Stimulated activated CD4-positive, alpha-beta T cell treated with anti-CD3 and anti-CD28 coated beads, TNF-alpha, amount 100 ng/mL, for 24 hours (primary cell): ENCODE measurements around the gene RAB31.
A peak's percentile ranks its signal among the peaks of the same experiment; 100 is the strongest.
"Not testable (repeated sequence)": the region's sequence is repeated elsewhere in the genome, so short reads cannot be mapped to it uniquely, and the experiment has no call there.

ENCODE experiments used
- DNase-seq, 3 experiments: peaks; one replicate each; pipeline ENCODE4 v3.0.0-alpha.2; 2020; ENCODE audit warnings: low read depth in 3 of 3

RAB31 gene

GRCh38 chr18:9708057-9708433, at the start of gene RAB31:
TSS of gene RAB31 (plus strand) at chr18:9708301. CDS start at chr18:9708406, 105 bp downstream.
- peak in 1 of 3 experiments; percentile 21 for DNase-seq

GRCh38 chr18:9659499-9660375, 48.4 kb upstream of the RAB31 start:
- DNase-seq: no peak

GRCh38 chr18:9661564-9661963, 46.5 kb upstream of the RAB31 start:
- no peak for DNase-seq

- DNase-seq: no peak
Measured at GRCh38 chr18:9663377-9663776, 44.7 kb upstream of the RAB31 start.

GRCh38 chr18:9665314-9665713, 42.8 kb upstream of the RAB31 start:
- DNase-seq: no peak

GRCh38 chr18:9666548-9666947, 41.6 kb upstream of the RAB31 start:
- DNase-seq: no peak

GRCh38 chr18:9669016-9669415, 39.1 kb upstream of the RAB31 start:
- no peak for DNase-seq

- DNase-seq: no peak
Measured at GRCh38 chr18:9671214-9671613, 36.9 kb upstream of the RAB31 start.

DNA sequence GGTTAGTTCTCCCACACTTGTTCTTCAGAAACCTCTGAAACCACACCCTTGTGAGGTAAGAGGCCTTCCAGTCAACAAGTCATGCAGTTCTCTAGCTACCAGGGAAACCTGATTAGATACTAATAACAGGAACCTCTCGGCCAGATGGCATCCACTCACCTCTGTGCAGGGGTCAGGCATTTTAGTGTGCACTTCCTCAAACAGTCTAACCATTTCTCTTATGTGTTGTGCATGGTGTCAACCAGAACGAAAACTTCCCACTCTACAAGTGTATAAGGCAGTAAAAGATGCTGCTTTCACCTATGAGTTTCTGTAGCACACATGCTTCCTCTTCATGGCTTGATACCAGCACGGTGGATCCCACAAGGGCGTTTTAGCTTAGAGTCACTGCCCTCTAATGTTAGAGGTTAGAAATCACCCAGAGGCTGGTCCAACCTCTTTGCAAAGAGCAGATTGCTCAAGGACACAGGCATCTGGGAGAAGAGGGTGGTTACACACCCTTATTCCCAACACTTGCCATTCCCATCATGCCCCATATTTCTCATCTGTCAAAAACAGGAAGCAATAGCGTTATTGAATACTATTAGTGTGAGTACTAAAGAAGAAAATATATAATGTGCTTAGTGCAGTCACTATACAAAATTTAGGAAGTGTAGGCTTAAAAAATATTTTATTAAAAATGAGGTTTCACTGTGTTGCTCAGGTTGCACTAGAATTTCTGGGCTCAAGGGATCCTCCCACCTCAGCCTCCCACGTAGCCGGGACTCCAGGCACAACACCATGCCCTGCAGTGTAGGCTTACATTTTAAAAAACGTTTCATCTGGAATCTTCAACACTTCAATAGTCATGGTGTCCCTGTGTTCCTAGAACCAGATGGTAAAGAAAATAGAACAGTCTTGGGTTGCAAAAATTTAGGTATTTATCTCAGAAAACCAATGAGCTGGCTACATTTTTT, 34.5 kb upstream of the RAB31 start:
- peak in 1 of 3 experiments; percentile 10 for DNase-seq

DNA sequence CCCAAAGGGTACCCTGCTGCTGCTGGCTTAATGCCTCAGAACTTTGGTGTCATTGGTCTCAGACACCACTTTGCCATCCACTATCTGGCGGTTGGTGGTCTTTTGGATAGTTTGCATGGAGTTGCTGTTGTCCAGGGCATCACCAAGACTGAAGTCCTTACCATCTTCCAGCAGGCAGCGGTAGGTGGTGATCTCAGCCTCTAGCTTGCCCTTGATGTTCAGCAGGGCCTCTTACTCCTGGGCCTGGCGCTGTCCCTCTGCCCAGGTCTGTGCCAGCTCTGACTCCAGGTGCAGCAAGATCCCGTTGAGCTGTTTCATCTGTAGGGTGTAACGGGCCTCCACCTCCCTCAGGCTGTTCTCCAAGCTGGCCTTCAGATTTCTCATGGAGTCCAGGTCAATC, 29.9 kb upstream of the RAB31 start:
- not testable (repeated sequence) for DNase-seq

- no peak for DNase-seq
Measured at GRCh38 chr18:9679125-9679524, 29.0 kb upstream of the RAB31 start.

GRCh38 chr18:9681217-9681616, 26.9 kb upstream of the RAB31 start:
- no peak for DNase-seq

- no peak for DNase-seq
Measured at GRCh38 chr18:9682572-9682971, 25.5 kb upstream of the RAB31 start.

GRCh38 chr18:9683418-9684396, 24.4 kb upstream of the RAB31 start:
- no peak for DNase-seq

- no peak for DNase-seq
Measured at GRCh38 chr18:9684881-9685614, 23.1 kb upstream of the RAB31 start.

- DNase-seq: no peak
Measured at GRCh38 chr18:9685615-9685890, 22.5 kb upstream of the RAB31 start.

DNA sequence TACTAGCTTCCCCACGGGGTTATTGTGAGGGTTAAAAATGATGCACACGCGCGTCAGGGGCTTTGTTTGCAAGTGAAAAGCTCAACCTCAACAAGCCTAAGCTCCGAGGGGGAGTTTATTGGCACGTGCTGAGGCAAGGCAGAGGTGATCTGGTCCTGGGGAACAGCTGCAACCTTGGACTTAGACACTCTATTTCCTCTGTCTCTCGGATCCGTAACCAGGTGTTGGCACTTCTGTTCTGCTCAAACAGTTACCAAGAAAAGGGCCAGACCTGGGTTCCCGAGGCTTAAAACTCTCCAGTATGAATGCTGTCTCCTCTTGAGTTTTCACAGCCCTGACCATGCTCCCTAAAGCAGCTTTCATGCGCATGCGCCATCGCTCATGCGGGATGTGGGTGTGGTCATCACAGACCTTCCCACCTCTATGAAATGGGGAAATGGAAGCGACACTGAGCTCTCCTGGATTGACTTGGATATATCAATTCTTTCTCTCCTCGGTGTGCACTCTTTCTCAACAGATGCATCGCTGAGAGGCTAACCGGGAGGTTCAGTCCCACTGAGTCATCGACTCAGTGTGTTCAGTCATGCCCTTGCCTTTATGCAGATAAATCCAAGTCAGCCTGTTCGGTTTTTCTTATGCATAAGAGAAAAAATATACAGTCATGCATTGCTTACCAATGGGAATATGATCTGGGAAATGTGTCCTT, 19.9 kb upstream of the RAB31 start:
- DNase-seq: no peak

DNA sequence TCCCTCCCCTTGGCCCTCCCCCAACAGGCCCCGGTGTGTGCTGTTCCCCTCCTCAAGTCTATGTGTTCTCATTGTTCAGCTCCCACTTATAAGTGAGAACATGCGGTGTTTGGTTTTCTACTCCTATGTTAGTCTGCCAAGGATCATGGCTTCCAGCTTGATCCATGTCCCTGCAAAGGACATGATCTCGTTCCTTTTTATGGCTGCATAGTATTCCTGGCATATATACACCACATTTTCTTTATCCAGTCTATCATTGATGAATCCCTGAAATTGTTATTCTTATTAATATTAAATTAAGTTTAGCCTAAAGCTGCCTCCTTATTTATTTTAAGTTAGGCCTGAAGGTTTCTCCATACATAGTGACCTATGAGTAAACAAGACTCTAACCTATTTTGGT, 18.8 kb upstream of the RAB31 start:
- DNase-seq: no peak

DNA sequence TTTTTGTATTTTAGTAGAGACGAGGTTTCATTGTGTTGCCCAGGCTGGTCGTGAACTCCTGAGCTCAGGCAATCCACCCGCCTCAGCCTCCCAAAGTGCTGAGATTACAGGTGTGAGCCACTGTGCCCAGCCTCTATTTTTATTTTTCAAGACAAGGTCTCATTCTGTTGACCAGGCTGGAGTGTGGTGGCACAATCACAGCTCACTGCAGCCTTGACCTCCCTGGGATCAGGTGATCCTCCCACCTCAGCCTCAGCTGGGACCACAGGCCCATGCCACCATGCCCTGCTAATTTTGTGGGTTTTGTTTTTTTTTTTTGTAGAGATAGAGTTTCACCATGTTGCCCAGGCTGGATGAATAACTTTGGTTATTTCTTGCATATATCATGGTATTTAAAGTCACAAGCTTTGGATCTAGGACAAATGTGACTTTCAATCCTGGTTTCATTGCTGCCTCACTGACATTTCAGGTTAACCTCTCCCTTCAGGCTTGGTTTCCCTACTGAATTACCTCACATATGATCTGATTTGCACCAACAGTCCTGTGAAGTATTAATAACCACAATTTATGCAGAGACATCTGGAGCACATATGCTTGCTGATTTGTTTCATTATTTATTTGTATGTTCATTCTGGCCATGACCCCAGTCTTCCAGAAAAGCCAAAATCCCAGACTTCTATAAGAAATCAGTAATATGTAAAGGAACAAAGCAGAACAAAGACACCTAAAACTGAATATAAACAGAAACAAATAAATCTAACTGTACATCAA, 17.5 kb upstream of the RAB31 start:
- DNase-seq: no peak

DNA sequence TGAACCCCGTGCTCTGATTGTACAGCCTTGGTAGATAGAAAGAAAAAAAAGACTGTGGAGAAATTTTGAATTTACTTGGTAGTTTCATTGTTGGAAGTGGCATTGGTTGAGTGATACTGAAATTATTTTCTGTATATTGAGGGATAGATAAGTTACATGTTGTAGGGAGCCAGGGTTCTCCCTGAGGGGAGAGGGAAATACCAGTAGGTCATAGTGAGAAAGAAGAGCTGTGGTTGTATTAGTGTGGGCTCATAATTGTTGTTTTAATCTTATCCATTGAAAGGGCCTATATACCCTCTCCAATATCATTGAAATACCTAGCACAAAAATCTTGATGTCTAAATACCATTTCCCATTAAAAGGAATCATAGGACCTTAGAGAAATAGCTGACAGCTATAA, 16.9 kb upstream of the RAB31 start:
- no peak for DNase-seq
